ENCODE measurements around the gene PLAC8L1. TPM values are rescaled to one million over a fixed set of nuclear protein-coding genes. Genes with fewer than 3 reads are reported as not detected.
"Not testable (repeated sequence)": the region's sequence is repeated elsewhere in the genome, so short reads cannot be mapped to it uniquely, and the experiment has no call there.

PLAC8L1 gene
- total and polyA plus RNA-seq, 2 of the 4 experiments (the other 2 are of a cell fraction), result 0.27 TPM; not detected in 1

- H3K9me1 ChIP-seq (ENCODE audit: insufficient read depth, low read length); H3K4me3 ChIP-seq (ENCODE audit: insufficient read depth, low read depth, low read length); H3K23ac ChIP-seq (ENCODE audit: low read depth, low read length); H3K27me3 ChIP-seq (ENCODE audit: control insufficient read depth, insufficient read depth, low read length); H4K20me1 ChIP-seq (ENCODE audit: insufficient read depth, low read length); H3K4me2 ChIP-seq (ENCODE audit: low read depth, low read length); intact Hi-C loops (cut with micrococcal nuclease); H4K5ac ChIP-seq (ENCODE audit: low read depth, low read length); H2BK120ac ChIP-seq (ENCODE audit: low read depth, low read length); H3K4ac ChIP-seq (ENCODE audit: low read depth, low read length); H3K9ac ChIP-seq (ENCODE audit: low read depth, low read length); H4K91ac ChIP-seq (ENCODE audit: insufficient read depth, low read depth, low read length); CTCF ChIA-PET; in situ Hi-C loops (cut with MboI; ENCODE audit: low sequenced_read_pairs); H3K56ac ChIP-seq (ENCODE audit: extremely low read depth, insufficient read depth, low read length); H4K8ac ChIP-seq (ENCODE audit: low read depth in 2 of 2, low read length in 2 of 2); dilution Hi-C loops (cut with HindIII; ENCODE audit: low sequenced_read_pairs, unreplicated experiment); H3K27ac ChIP-seq (ENCODE audit: insufficient read depth, low read length); H2AK9ac ChIP-seq (replicated peaks; ENCODE audit: low read depth, low read length, poor library complexity); H2AK5ac ChIP-seq (ENCODE audit: low read depth, low read length); H3K79me1 ChIP-seq (ENCODE audit: low read depth in 1 of 2, low read length in 2 of 2); POLR2A ChIA-PET (ENCODE audit: unreplicated experiment); H3K14ac ChIP-seq (replicated peaks; ENCODE audit: low read depth, low read length); ATAC-seq (ENCODE audit: low read depth); H2AFZ ChIP-seq (replicated peaks; ENCODE audit: low read length, poor library complexity); DNase-seq; H3K4me1 ChIP-seq (ENCODE audit: control insufficient read depth, insufficient read depth, low read length); H3K18ac ChIP-seq (ENCODE audit: low read depth, low read length); BruUV-seq (replicated peaks); H3K9me3 ChIP-seq (ENCODE audit: control insufficient read depth, insufficient read depth, low read length); H2BK5ac ChIP-seq (ENCODE audit: low read depth, low read length, poor library complexity, severe bottlenecking); H2BK20ac ChIP-seq (ENCODE audit: low read depth, low read length); H2BK15ac ChIP-seq (ENCODE audit: low read depth, low read length): not testable (repeated sequence)
- H3K36me3 ChIP-seq (ENCODE audit: control insufficient read depth, insufficient read depth, low read length), result peaks cover 10% of the 10 kb centered on the region
- WGBS, 2 experiments (ENCODE audit: extremely low coverage in 2 of 2, insufficient read length in 1 of 2), result no CpG with 5 or more reads among the region's 2 CpGs
These were observed 3.5 kb upstream of the PLAC8L1 start for GRCh38 chr5:146108870-146109269.

All from IMR-90 (cell line).